ENCODE results near the gene CSRP3.

The CSRP3 gene

GRCh38 chr11:19225123-19225522 lies 23.3 kb upstream of the CSRP3 start:
- no peak for DNase-seq

- DNase-seq = no peak
Observed at GRCh38 chr11:19220903-19221724, 19.3 kb upstream of the CSRP3 start.

- no peak for DNase-seq
Observed at GRCh38 chr11:19218786-19219460, 17.1 kb upstream of the CSRP3 start.

GRCh38 chr11:19218216-19218615 lies 16.4 kb upstream of the CSRP3 start:
- no peak for DNase-seq

GRCh38 chr11:19216709-19217374 lies 15.1 kb upstream of the CSRP3 start:
- no peak for DNase-seq

- no peak for DNase-seq
Observed at GRCh38 chr11:19216021-19216420, 14.2 kb upstream of the CSRP3 start.

- DNase-seq = no peak
Observed at GRCh38 chr11:19209617-19210370, 8.0 kb upstream of the CSRP3 start.

GRCh38 chr11:19208959-19209546 lies 7.3 kb upstream of the CSRP3 start:
- DNase-seq = no peak

- DNase-seq = no peak
Observed at GRCh38 chr11:19208181-19208580, 6.4 kb upstream of the CSRP3 start.

GRCh38 chr11:19204836-19205235 lies 3.1 kb upstream of the CSRP3 start:
- no peak for DNase-seq

- no peak for DNase-seq
Observed at GRCh38 chr11:19200410-19201201, 1.2 kb downstream of the CSRP3 start.

GRCh38 chr11:19199771-19200170 lies 2.0 kb downstream of the CSRP3 start:
- no peak for DNase-seq

- DNase-seq = no peak
Observed at GRCh38 chr11:19199048-19199447, 2.7 kb downstream of the CSRP3 start.

GRCh38 chr11:19196432-19196831 lies 5.4 kb downstream of the CSRP3 start:
- DNase-seq = no peak

GRCh38 chr11:19194620-19195308 lies 7.0 kb downstream of the CSRP3 start:
- no peak for DNase-seq

GRCh38 chr11:19193916-19194315 lies 7.9 kb downstream of the CSRP3 start:
- DNase-seq = no peak

- DNase-seq = no peak
Observed at GRCh38 chr11:19191530-19192169, 10.1 kb downstream of the CSRP3 start.

- DNase-seq = no peak
Observed at GRCh38 chr11:19187833-19188258, 13.9 kb downstream of the CSRP3 start.

GRCh38 chr11:19187114-19187832 lies 14.5 kb downstream of the CSRP3 start:
- no peak for DNase-seq

GRCh38 chr11:19185516-19186052 lies 16.2 kb downstream of the CSRP3 start:
- no peak for DNase-seq

Data from stimulated activated naive CD4-positive, alpha-beta T cell (primary cell).